ENCODE measurements around the gene THPO.
A peak's percentile ranks its signal among the peaks of the same experiment; 100 is the strongest.

THPO gene

DNA sequence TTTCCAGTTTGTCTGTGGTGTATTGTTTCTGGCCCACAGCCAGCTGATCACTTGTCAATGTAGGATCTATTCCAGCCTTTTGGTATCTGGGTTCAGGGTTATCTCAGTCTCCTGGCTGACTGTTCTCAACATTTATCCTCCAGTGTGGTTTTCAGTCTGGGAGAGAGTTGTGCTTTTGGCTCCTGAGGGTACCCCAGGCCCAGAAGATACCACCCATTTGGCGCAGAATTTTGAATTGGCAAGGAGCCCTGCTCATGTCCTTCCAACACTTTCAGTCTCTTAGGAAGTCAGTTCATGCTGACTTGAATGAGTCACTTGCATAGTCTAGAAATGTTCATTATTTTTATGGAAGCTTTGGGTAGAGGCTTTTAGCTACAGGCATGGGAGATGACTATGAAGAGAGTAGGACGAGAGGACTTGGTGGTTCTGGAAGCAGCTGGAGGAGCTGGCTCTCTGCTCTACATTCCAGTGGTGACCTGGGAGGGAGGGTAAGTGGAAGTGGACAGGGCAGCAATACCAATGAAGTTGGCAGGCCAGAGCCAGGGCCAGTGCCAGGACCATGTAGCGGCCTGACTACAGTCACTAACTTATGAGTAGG lies 9.3 kb downstream of the THPO start:
- no peak for TF ChIP-seq ZFX (IDR thresholded peaks at IDR 0.05)
- TF ChIP-seq, protein P1, sequence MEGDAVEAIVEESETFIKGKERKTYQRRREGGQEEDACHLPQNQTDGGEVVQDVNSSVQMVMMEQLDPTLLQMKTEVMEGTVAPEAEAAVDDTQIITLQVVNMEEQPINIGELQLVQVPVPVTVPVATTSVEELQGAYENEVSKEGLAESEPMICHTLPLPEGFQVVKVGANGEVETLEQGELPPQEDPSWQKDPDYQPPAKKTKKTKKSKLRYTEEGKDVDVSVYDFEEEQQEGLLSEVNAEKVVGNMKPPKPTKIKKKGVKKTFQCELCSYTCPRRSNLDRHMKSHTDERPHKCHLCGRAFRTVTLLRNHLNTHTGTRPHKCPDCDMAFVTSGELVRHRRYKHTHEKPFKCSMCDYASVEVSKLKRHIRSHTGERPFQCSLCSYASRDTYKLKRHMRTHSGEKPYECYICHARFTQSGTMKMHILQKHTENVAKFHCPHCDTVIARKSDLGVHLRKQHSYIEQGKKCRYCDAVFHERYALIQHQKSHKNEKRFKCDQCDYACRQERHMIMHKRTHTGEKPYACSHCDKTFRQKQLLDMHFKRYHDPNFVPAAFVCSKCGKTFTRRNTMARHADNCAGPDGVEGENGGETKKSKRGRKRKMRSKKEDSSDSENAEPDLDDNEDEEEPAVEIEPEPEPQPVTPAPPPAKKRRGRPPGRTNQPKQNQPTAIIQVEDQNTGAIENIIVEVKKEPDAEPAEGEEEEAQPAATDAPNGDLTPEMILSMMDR (conservative IDR thresholded peaks at IDR 0.05) = no peak
- no peak overlapping the region for H3K27ac ChIP-seq

DNA sequence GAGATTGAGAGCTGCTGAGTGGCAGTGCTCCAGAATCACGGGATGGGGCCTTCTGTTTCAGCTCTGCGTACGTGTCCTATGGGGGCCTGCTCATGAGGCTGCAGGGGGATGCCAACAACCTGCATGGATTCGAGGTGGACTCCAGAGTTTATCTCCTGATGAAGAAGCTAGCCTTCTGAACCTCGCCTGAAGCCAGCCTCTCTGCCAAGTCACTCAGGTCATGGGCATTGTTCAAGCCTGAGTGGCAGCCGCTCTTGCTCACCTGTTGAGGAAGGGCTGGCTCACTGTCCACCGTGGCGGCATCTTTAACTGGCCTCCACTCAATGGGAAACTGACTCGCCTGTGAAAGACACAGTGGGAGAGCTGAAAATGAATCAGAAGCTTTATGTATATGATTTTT lies 9.9 kb downstream of the THPO start:
- no peak overlapping the region for H3K27ac ChIP-seq
- no peak for TF ChIP-seq ZFX (IDR thresholded peaks at IDR 0.05)
- TF ChIP-seq, protein P1 (conservative IDR thresholded peaks at IDR 0.05) = no peak

DNA sequence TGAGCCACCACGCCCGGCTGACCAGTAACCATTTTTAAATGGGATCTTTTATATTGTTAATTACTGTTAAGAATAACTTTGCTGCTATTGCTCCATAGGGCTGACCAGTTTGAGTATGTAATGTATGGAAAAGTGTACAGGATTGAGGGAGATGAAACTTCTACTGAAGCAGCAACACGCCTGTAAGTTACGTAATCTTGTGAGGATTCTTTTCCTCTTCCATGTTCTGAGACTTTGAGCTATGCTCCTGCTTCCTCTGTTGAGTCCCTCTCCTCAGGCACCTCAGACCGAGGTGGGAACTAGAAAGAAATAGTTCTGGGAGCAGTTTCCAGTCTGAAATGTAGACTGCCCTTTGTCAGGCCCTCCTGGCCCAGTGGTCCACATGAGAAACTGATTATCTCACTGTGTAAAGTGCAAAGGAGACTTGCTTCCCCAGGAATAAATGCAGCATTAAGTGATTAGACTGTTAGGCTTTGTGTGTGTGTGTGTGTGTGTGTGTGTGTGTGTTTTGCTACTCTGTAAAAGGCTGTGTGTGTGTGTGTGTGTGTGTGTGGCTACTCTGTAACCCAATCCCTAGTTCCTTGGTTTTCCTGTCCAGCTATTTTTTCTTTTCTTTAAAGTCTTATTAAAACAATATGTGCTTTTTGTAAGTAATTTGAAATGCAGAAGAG lies 11.3 kb downstream of the THPO start:
- no peak overlapping the region for H3K27ac ChIP-seq
- TF ChIP-seq, protein P1 (conservative IDR thresholded peaks at IDR 0.05) = no peak
- TF ChIP-seq ZFX (IDR thresholded peaks at IDR 0.05) = no peak

DNA sequence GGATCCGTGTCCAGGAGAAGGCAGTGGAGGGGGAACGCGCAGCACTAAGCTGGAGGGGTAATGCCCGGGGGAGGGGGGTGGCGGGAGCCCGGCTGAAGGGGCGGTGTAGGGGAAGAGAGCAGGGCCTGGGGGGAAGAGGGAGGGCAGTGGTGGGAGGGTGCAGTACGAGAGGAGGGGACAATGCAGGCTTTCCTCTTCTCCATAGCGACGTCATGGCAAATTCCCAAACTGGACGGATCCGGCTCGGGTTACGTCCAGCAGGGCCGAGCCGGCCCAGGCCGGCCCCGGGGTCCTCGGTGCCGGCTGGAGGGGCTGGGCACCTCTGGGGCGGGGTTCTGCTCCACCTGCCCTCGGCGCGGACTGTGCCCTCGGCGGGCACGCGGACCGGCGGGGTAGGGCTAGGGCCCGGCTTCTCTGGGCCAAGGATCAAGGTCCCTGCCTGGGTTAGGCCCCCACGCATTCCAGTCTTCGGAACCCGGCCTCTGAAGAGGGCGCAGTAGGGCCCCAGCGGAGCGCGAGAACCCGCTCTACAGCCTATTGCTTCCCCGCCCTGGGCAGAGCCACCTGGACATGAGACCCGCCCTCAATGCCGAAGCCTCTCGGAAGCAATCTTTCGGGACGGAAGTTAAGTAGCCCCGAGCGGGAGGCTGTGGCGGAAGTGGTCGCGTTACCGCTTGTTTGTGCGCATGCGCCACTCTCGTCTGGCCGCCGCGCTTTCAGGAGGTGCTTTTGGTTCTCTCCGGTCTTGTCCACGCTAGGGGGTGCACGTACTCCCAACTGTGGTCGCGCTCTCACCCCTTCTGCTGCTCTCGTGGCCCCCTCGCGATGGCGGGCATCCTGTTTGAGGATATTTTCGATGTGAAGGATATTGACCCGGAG lies 15.1 kb downstream of the THPO start:
- peak overlapping the region; percentile 96 for H3K27ac ChIP-seq
- TF ChIP-seq, protein P1 (conservative IDR thresholded peaks at IDR 0.05) = peak; percentile 85
- TF ChIP-seq ZFX (IDR thresholded peaks at IDR 0.05) = peak; percentile 75; the same call in 1 of the 2 replicates

DNA sequence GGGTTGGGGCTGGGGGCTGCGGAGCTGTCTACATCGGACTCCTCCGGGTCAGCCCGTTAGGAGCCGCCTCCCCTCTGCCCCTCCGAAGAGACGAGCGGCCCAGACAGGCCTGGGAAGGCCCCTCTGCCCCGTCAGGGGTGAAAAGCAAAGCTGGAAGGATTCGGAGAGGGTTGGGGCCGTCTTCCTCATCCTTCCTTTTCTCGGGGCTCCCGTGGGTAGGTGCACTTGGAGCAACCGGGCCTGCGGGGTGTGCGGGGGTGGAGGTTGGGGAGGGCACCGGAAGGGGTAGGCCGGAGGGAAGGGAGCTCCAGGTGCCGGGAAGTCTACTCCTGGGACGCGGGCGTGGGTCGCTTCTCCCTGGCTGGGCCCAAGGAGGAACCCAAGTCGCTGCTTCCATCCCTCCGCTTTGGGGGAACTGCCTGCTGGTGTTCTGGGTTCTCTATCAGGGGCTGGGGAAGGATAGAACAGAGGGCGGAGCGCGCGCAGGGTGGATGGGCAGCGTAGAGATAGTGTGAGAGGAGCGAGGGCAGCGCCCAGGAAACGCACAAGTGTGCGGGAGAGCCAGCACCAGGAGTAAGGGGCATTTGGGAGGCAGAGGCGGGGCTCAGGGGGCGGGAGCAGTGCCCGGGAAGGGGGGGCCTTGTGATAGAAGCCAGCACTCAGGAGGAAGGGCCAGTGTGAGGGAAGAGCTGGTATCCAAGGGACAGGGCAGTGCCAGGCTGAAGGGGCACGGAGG lies 15.9 kb downstream of the THPO start:
- peak overlapping the region; percentile 96 for H3K27ac ChIP-seq

DNA sequence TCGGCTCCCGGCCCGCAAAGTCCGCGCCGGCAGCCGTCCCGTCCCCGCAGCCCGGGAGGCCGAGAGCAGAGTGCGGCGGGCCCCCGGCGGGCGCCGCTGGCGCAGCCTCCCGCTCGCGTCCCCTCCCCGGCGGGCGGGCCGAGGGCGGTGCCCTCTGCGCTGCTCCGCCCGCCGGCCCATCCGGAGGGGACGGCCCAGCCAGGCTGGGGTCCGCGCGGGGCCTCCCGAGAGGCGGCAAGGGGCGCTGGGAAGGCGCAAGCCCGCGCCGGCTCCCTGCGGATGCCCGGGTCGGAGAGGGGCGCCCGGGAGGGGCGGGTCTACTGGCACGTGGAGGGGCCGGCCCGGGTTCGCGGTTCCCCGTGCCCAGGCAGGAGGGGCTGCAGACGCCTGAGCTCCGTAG lies 16.5 kb downstream of the THPO start, which contains the start of the genes CLCN2 and POLR2H:
Gene CLCN2 (minus strand): TSS at position 74 of the 400 bp plus-strand sequence. CDS start 126 bp downstream, outside the sequence.
Gene POLR2H (plus strand): TSS at position 179 of the 400 bp plus-strand sequence. CDS start 1,783 bp downstream, outside the sequence.
- 0 out of 2 replicates have a peak, but pooled peaks have one; percentile 32 for TF ChIP-seq ZFX (IDR thresholded peaks at IDR 0.05)
- TF ChIP-seq, protein P1 (conservative IDR thresholded peaks at IDR 0.05) = no peak
- H3K27ac ChIP-seq = peak within 1 kb of the TSS; percentile 96

More for the DNA sequence above, 15.9 kb downstream of the THPO start:
- TF ChIP-seq, protein P1 (conservative IDR thresholded peaks at IDR 0.05) = no peak
- peak; percentile 38; the same call in 1 of the 2 replicates for TF ChIP-seq ZFX (IDR thresholded peaks at IDR 0.05)
